GM13976 (cell line): ENCODE results near the gene HDAC7.
A peak's percentile ranks its signal among the peaks of the same experiment; 100 is the strongest.

ENCODE experiments used
- DNase-seq: peaks from one replicate; pipeline ENCODE4 v3.0.0; 2012; ENCODE audit warnings: low spot score
- in situ Hi-C: fragments of 300-500 bp; cut with MboI; formaldehyde crosslinking; loops from one replicate; pipeline ENCODE4 v1.12.0; 2022; ENCODE audit warnings: low sequenced_read_pairs, mixed read lengths, inconsistent platforms; ENCODE audit not compliant: unreplicated experiment
- TF ChIP-seq, protein P1 (sequence below): IDR thresholded peaks from 2 replicates; pipeline ENCODE4 v1.5.1; 2012; ENCODE audit warnings: borderline replicate concordance, mild to moderate bottlenecking; ENCODE audit not compliant: insufficient read depth; ENCODE audit errors: extremely low read depth, missing control alignments, control extremely low read depth

HDAC7 gene

DNA sequence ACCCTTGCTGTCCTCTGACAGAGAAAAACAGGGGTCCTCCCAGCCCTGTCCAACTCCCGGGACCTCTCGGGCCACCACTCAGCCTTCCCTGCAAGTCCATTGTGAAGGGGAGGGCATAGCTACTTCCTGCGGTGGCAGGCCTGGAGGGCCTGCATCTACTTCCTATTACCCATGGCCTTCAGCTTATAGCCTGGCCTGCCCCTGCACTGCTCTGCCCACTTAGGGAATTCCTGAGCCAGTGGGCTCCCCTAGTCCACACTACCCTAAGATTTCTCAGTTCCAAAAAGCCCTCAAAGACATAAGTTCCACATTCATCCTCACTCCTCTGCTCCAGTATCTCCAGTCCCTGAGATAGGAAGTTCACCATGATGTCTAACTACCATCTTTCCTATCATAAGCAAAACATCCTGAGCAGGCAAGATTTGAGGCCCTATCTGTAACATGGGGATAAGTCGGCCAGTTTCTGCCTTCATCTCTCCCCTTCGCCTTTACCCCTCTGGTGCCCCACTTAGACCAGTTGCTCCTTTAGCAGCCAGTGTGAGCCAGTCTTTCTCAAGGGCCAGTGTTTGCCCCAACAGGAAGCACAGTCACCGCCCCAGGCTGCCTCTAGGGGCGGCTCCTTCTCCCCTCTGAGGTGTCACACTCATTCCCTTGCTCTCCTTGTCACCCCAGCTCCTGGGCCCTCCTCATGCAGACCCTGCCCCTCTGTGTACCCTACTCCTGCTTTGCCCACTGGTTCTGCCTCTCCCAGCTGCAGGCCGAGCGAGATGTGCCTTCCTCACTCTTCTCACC, 10.9 kb downstream of the HDAC7 start:
- DNase-seq, result no peak
- TF ChIP-seq, protein P1, sequence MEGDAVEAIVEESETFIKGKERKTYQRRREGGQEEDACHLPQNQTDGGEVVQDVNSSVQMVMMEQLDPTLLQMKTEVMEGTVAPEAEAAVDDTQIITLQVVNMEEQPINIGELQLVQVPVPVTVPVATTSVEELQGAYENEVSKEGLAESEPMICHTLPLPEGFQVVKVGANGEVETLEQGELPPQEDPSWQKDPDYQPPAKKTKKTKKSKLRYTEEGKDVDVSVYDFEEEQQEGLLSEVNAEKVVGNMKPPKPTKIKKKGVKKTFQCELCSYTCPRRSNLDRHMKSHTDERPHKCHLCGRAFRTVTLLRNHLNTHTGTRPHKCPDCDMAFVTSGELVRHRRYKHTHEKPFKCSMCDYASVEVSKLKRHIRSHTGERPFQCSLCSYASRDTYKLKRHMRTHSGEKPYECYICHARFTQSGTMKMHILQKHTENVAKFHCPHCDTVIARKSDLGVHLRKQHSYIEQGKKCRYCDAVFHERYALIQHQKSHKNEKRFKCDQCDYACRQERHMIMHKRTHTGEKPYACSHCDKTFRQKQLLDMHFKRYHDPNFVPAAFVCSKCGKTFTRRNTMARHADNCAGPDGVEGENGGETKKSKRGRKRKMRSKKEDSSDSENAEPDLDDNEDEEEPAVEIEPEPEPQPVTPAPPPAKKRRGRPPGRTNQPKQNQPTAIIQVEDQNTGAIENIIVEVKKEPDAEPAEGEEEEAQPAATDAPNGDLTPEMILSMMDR, result no peak
- in situ Hi-C loops, result no loop called here

DNA sequence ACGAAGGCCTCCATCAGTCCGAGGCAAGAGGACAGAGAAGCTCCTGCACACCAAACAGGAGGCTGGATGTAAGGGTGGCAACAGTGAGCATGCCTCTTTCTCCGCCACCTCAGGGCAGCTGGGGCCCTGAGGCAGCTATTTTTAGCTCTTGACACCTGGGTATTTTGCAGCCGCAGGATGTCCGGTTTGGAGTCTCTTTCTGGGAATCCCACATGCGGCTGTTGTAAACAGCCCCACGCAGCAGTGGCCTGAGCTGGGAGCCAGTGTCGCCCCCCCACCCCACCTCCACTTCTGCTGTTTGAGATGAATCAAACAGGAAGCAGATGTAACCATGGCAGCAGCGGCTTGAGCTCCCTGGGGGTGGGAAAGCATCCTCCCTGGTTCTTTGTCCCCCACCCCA, 11.7 kb downstream of the HDAC7 start:
- TF ChIP-seq, protein P1, result no peak
- in situ Hi-C loops, result no loop called here
- DNase-seq, result peak; percentile 76

DNA sequence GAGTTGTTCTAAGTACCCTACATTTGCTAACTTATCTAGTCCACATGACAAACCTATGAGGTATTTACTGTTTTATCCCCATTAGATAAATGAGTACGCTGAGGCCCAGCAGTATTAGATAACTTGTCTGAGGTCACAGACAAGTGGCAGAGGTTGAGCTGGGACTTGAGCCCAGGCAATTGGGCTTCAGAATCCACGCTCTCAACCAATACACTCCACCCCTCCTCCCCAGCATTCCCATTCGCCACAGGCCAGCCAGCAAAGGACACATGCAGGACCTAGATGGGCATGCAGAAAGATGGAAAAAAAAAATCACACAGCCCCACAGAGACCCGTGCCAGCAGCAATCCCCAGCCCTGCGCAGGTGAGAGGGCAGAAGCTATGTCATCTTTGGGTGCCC, 12.4 kb downstream of the HDAC7 start:
- in situ Hi-C loops, result no loop called here

DNA sequence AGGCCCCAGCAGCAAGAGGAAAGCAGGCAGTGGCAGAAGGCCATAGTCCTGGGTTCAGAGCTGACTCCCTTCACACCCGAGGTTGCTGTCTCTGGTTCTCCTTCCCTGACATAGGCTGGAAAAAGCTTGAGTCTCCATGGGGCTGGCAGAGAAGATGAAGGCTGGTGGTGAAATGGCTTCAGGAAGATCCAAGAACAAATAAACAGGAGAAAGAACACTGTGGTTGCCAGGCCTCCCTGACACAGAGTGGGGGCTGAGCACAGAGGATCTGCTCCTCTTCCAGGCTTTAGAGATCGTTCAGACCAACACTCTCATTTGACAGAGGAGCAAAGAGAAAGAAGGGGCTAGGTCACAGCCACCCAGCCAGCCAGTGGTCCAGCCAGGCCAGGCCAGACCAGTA, 14.3 kb downstream of the HDAC7 start:
- in situ Hi-C loops, result no loop called here
- no peak for DNase-seq
- TF ChIP-seq, protein P1, result no peak

More for the DNA sequence above, 12.4 kb downstream of the HDAC7 start:
- TF ChIP-seq, protein P1, result no peak
- DNase-seq, result no peak

DNA sequence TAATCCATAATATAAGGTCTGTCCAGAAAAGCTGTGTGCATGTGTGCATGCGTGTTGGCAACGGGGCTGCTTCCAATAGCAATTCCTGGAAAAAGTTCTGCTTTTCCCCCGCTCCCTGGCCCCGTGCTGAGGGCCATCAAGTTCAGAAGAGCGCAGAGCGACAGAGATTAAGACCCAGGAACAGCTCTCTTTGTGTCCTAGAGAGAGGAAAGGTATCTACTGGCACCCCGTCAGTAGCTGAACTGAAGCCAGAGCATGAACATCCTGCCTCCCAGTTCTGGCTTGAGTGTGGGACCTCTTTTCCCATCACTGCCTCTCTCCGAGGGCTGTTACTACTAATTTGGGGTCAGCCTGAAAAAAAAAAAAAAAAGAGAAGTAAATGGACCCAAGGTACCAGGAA, 15.5 kb downstream of the HDAC7 start:
- DNase-seq, result no peak
- in situ Hi-C loops, result no loop called here
- TF ChIP-seq, protein P1, result no peak

DNA sequence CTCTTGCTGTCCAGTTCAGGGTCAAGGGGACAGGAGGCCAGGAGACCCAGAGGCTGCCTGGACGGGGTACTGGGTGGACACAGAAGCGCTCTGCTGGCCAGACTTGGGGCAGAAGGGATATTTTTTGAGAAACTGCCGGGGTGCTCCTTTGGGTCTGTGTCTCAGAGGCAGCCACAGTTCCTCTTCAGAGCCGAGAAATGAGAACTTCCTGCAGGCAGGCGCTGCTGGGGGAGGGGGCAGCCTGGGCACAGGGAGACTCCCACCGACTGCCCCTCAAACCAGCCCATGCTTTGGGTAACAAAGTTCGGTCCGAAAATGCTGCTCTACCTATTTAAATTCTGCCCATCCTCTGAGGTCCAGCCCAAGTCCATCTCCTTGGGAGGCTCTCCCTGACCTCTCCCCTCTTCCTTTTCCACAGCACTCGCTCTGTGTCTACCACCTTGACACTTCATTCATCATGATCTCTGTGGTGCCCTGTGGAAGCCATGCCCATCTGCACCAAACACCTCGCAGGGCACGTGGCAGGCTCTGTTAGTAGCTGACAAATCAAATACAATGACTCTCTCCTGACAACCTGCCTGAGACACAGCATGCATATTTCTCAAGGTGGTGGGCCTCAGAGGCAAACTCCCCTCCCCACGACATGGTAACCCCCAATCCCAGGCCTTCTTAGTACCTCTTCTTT, 16.4 kb downstream of the HDAC7 start:
- in situ Hi-C loops, result no loop called here
- TF ChIP-seq, protein P1, result no peak
- DNase-seq, result no peak
